Measurements from ENCODE around the gene CLCN2. TPM values are rescaled to one million over a fixed set of nuclear protein-coding genes. Genes with fewer than 3 reads are reported as not detected.

Gene CLCN2
- total RNA-seq, 1 experiment from 2014 or later: 23.0 TPM

- intact Hi-C loops (cut with micrococcal nuclease; ENCODE audit: unreplicated experiment): no loop called here
- Mint-ChIP-seq H3K9me3 (ENCODE audit: unreplicated experiment) (no peaks in the 10 kb centered on the region), H3K27me3 (ENCODE audit: insufficient read depth, unreplicated experiment) (peaks cover 3% of the 10 kb centered on the region), H3K27ac (ENCODE audit: unreplicated experiment) (no peak overlapping the region), H3K36me3 (ENCODE audit: insufficient read depth, unreplicated experiment) (no peaks in the 10 kb centered on the region), H3K4me1 (ENCODE audit: low read depth, unreplicated experiment) (no peaks in the 10 kb centered on the region), H3K4me3 (ENCODE audit: unreplicated experiment) (no peak overlapping the region)
- no peak for DNase-seq
- ChIA-PET POLR2A (no interaction called here), CTCF (interaction anchor here (0.9 kb wide), 1 partner anchor 20 kb away, joined by 3 read pairs; no protein-coding TSS in a partner anchor)
- H3K27me3 ChIP-seq (replicated peaks; ENCODE audit: control insufficient read depth, insufficient read depth, low read length): no peaks in the 10 kb centered on the region
- no peaks in the 10 kb centered on the region for H3K4me1 ChIP-seq
- H3K4me3 ChIP-seq (ENCODE audit: low read depth, low read length): no peak overlapping the region
- H3K9me3 ChIP-seq: no peaks in the 10 kb centered on the region
- TF ChIP-seq CTCF (IDR thresholded peaks at IDR 0.05; ENCODE audit: insufficient read depth in 1 of 2, low read depth in 1 of 2, low read length in 1 of 2, severe bottlenecking in 1 of 2, unreplicated experiment in 1 of 2): no peak
- BruUV-seq (replicated peaks): no TSS peak
- no peaks in the 10 kb centered on the region for H3K36me3 ChIP-seq (ENCODE audit: control insufficient read depth, insufficient read depth, low read length)
Measured at GRCh38 chr3:184391266-184391665, 29.9 kb upstream of the CLCN2 start.

GRCh38 chr3:184389935-184390528, 28.6 kb upstream of the CLCN2 start:
- DNase-seq: no peak
- Histone ChIP-seq H3K4me1 (no peaks in the 10 kb centered on the region), H3K9me3 (no peaks in the 10 kb centered on the region), H3K36me3 (ENCODE audit: control insufficient read depth, insufficient read depth, low read length) (no peaks in the 10 kb centered on the region), H3K4me3 (ENCODE audit: low read depth, low read length) (no peak overlapping the region), H3K27me3 (replicated peaks; ENCODE audit: control insufficient read depth, insufficient read depth, low read length) (no peaks in the 10 kb centered on the region)
- H3K4me1 Mint-ChIP-seq (ENCODE audit: low read depth, unreplicated experiment): no peaks in the 10 kb centered on the region
- no peak overlapping the region for H3K27ac Mint-ChIP-seq (ENCODE audit: unreplicated experiment)
- no peak for TF ChIP-seq CTCF (IDR thresholded peaks at IDR 0.05; ENCODE audit: insufficient read depth in 1 of 2, low read depth in 1 of 2, low read length in 1 of 2, severe bottlenecking in 1 of 2, unreplicated experiment in 1 of 2)
- intact Hi-C loops (cut with micrococcal nuclease; ENCODE audit: unreplicated experiment): no loop called here
- H3K27me3 Mint-ChIP-seq (ENCODE audit: insufficient read depth, unreplicated experiment): peaks cover 3% of the 10 kb centered on the region
- no TSS peak for BruUV-seq (replicated peaks)
- H3K9me3 Mint-ChIP-seq (ENCODE audit: unreplicated experiment): no peaks in the 10 kb centered on the region
- no peaks in the 10 kb centered on the region for H3K36me3 Mint-ChIP-seq (ENCODE audit: insufficient read depth, unreplicated experiment)
- H3K4me3 Mint-ChIP-seq (ENCODE audit: unreplicated experiment): no peak overlapping the region
- ChIA-PET CTCF (interaction anchor here (0.9 to 1.6 kb wide), 2 partner anchors 18 to 19 kb away, joined by 3 to 6 read pairs; no protein-coding TSS in a partner anchor), POLR2A (no interaction called here)

- intact Hi-C loops (cut with micrococcal nuclease; ENCODE audit: unreplicated experiment): no loop called here
- ChIA-PET POLR2A (no interaction called here), CTCF (interaction anchor here (1.6 kb wide), 1 partner anchor 18 kb away, joined by 6 read pairs; no protein-coding TSS in a partner anchor)
Measured at GRCh38 chr3:184389384-184389783, 28.0 kb upstream of the CLCN2 start.

More at GRCh38 chr3:184389384-184389783, 28.0 kb upstream of the CLCN2 start:
- H3K4me1 Mint-ChIP-seq (ENCODE audit: low read depth, unreplicated experiment): no peaks in the 10 kb centered on the region
- Histone ChIP-seq H3K27me3 (replicated peaks; ENCODE audit: control insufficient read depth, insufficient read depth, low read length) (no peaks in the 10 kb centered on the region; the same call in 1 of the 2 replicates), H3K4me3 (ENCODE audit: low read depth, low read length) (no peak overlapping the region), H3K36me3 (ENCODE audit: control insufficient read depth, insufficient read depth, low read length) (no peaks in the 10 kb centered on the region), H3K9me3 (no peaks in the 10 kb centered on the region), H3K4me1 (no peaks in the 10 kb centered on the region)
- no peak overlapping the region for H3K27ac Mint-ChIP-seq (ENCODE audit: unreplicated experiment)
- no peak for TF ChIP-seq CTCF (IDR thresholded peaks at IDR 0.05; ENCODE audit: insufficient read depth in 1 of 2, low read depth in 1 of 2, low read length in 1 of 2, severe bottlenecking in 1 of 2, unreplicated experiment in 1 of 2)
- no peak overlapping the region for H3K4me3 Mint-ChIP-seq (ENCODE audit: unreplicated experiment)
- no peak for DNase-seq
- peaks cover 3% of the 10 kb centered on the region for H3K27me3 Mint-ChIP-seq (ENCODE audit: insufficient read depth, unreplicated experiment)
- H3K36me3 Mint-ChIP-seq (ENCODE audit: insufficient read depth, unreplicated experiment): no peaks in the 10 kb centered on the region
- H3K9me3 Mint-ChIP-seq (ENCODE audit: unreplicated experiment): no peaks in the 10 kb centered on the region
- BruUV-seq (replicated peaks): no TSS peak

All from Caco-2 (cell line).